Cardiac muscle cell (in vitro differentiated cells and primary cell): ENCODE measurements around the gene FN3K. TPM values are rescaled to one million over a fixed set of nuclear protein-coding genes. Genes with fewer than 3 reads are reported as not detected.
"Not testable (repeated sequence)": the region's sequence is repeated elsewhere in the genome, so short reads cannot be mapped to it uniquely, and the experiment has no call there.

ENCODE experiments used
- DNase-seq, 2 donors: peaks; one replicate each; pipeline versions ENCODE4 v3.0.0 to v3.0.0-alpha.2; 2010 to 2017; ENCODE audit warnings: low read depth in 1 of 2, low spot score in 1 of 2
- H3K27ac ChIP-seq: fragments of 200-600 bp; sonication (generic); 2 replicates; pipeline ENCODE4 v1.5.1; 2016
- H3K27me3 ChIP-seq: fragments of 200-600 bp; sonication (generic); 2 replicates; pipeline ENCODE4 v1.6.0; 2016; ENCODE audit warnings: control low read depth
- H3K36me3 ChIP-seq: fragments of 200-600 bp; sonication (generic); 2 replicates; pipeline ENCODE4 v1.5.1; 2016; ENCODE audit warnings: control low read depth
- H3K4me1 ChIP-seq: fragments of 200-600 bp; sonication (generic); 2 replicates; pipeline ENCODE4 v1.8.1; 2017; ENCODE audit warnings: low read depth, mild to moderate bottlenecking, mixed run types
- H3K4me3 ChIP-seq: fragments of 200-600 bp; sonication (generic); 2 replicates; pipeline ENCODE4 v1.5.1; 2016; ENCODE audit warnings: mild to moderate bottlenecking
- H3K9me3 ChIP-seq: fragments of 200-600 bp; sonication (generic); 2 replicates; pipeline ENCODE4 v1.5.1; 2017; ENCODE audit warnings: low read depth, mild to moderate bottlenecking, control low read depth
- CTCF ChIP-seq: IDR thresholded peaks from 2 replicates; pipeline ENCODE4 v1.5.1; 2012; ENCODE audit warnings: low read depth, mild to moderate bottlenecking, low read length
- polyA plus RNA-seq: library from polyadenylated mRNA; unstranded; fragments of >200 nt; fragmentation: Nextera tagmentation; extraction: Ambion mirVana; gene quantifications from 2 replicates; pipeline ENCODE4 v1.2.1, GENCODE V29; 2016
- total RNA-seq: library from RNA; depleted of rRNA; stranded (reverse); fragments of >200 nt; gene quantifications from 2 replicates; pipeline ENCODE4 v1.2.3, GENCODE V29; 2016

FN3K gene
- total and polyA plus RNA-seq, 2 experiments from 2014 or later: 10.3 to 20.6 TPM

GRCh38 chr17:82772026-82772425, 36.6 kb downstream of the FN3K start:
- peaks cover 16% of the 10 kb centered on the region for H3K36me3 ChIP-seq
- no peak overlapping the region for H3K27ac ChIP-seq
- H3K9me3 ChIP-seq: no peaks in the 10 kb centered on the region
- H3K4me1 ChIP-seq: no peaks in the 10 kb centered on the region
- no peak overlapping the region for H3K4me3 ChIP-seq
- peak in 1 of 2 donors; percentile 63 for DNase-seq
- TF ChIP-seq CTCF: no peak
- no peaks in the 10 kb centered on the region for H3K27me3 ChIP-seq

- H3K27me3 ChIP-seq, H3K36me3 ChIP-seq, DNase-seq, H3K4me1 ChIP-seq, H3K9me3 ChIP-seq, H3K4me3 ChIP-seq, H3K27ac ChIP-seq: not testable (repeated sequence)
These were observed 39.0 kb downstream of the FN3K start for GRCh38 chr17:82774456-82774855.

- no peaks in the 10 kb centered on the region for H3K27me3 ChIP-seq
- H3K27ac ChIP-seq: no peak overlapping the region
- no peak overlapping the region for H3K4me3 ChIP-seq
- DNase-seq: peak; percentile 58 to 74
- H3K9me3 ChIP-seq: no peaks in the 10 kb centered on the region
- H3K36me3 ChIP-seq: no peaks in the 10 kb centered on the region
- H3K4me1 ChIP-seq: no peaks in the 10 kb centered on the region
- TF ChIP-seq CTCF: peak; percentile 82
These were observed 39.8 kb downstream of the FN3K start for GRCh38 chr17:82775001-82775823.

- Histone ChIP-seq H3K4me3 (no peak overlapping the region), H3K9me3 (no peaks in the 10 kb centered on the region), H3K4me1 (no peaks in the 10 kb centered on the region), H3K36me3 (no peaks in the 10 kb centered on the region), H3K27ac (no peak overlapping the region), H3K27me3 (no peaks in the 10 kb centered on the region)
- DNase-seq: no peak
- TF ChIP-seq CTCF: no peak
These were observed 41.0 kb downstream of the FN3K start for GRCh38 chr17:82776454-82776853.

- peak; percentile 17 for TF ChIP-seq CTCF
- not testable (repeated sequence) for DNase-seq, H3K36me3 ChIP-seq, H3K27ac ChIP-seq, H3K27me3 ChIP-seq, H3K4me3 ChIP-seq, H3K4me1 ChIP-seq, H3K9me3 ChIP-seq
These were observed 42.5 kb downstream of the FN3K start for GRCh38 chr17:82777778-82778375.

GRCh38 chr17:82779541-82779940, 44.1 kb downstream of the FN3K start:
- Histone ChIP-seq H3K27ac (no peak overlapping the region), H3K36me3 (peaks cover 13% of the 10 kb centered on the region), H3K9me3 (no peaks in the 10 kb centered on the region), H3K4me3 (no peak overlapping the region), H3K27me3 (no peaks in the 10 kb centered on the region), H3K4me1 (peaks cover 4% of the 10 kb centered on the region)
- no peak for TF ChIP-seq CTCF
- no peak for DNase-seq
